Neural cell (in vitro differentiated cells): Measurements from ENCODE around the gene ATAD3C.
"Not testable (repeated sequence)": the region's sequence is repeated elsewhere in the genome, so short reads cannot be mapped to it uniquely, and the experiment has no call there.

Source experiments
- POLR2AphosphoS5 ChIP-seq: IDR thresholded peaks from 2 replicates; pipeline ENCODE4 v1.6.1; 2012
- TF ChIP-seq, protein P1 (sequence below): IDR thresholded peaks from 2 replicates; pipeline ENCODE4 v1.6.1; 2012; ENCODE audit warnings: borderline replicate concordance
- TF ChIP-seq, protein P2 (sequence below): fragments of 450-650 bp; IDR thresholded peaks from 2 replicates; pipeline ENCODE4 v1.5.1; 2014; ENCODE audit warnings: antibody characterized with exemption, mild to moderate bottlenecking, moderate library complexity; ENCODE audit not compliant: poor library complexity, severe bottlenecking

DNA sequence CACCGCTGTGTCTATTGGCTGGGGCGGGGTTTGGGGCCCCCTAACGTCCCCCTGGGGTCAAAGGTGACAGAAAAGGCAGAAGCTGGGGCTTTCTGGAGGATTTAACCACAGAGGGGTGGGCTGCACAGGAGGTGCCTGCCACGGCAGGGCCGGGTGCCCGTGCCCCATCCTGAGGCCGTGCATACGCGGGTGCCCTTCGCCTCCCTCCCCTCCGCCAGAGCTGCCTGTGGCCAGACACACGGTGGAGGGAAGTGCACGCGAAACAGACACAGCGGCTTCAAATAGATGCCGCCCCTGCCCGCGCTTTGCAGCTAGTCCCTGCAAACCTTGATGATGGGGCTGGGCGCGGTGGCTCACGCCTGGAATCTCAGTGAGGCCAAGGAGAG, 60.0 kb downstream of the ATAD3C start:
- TF ChIP-seq, protein P1, sequence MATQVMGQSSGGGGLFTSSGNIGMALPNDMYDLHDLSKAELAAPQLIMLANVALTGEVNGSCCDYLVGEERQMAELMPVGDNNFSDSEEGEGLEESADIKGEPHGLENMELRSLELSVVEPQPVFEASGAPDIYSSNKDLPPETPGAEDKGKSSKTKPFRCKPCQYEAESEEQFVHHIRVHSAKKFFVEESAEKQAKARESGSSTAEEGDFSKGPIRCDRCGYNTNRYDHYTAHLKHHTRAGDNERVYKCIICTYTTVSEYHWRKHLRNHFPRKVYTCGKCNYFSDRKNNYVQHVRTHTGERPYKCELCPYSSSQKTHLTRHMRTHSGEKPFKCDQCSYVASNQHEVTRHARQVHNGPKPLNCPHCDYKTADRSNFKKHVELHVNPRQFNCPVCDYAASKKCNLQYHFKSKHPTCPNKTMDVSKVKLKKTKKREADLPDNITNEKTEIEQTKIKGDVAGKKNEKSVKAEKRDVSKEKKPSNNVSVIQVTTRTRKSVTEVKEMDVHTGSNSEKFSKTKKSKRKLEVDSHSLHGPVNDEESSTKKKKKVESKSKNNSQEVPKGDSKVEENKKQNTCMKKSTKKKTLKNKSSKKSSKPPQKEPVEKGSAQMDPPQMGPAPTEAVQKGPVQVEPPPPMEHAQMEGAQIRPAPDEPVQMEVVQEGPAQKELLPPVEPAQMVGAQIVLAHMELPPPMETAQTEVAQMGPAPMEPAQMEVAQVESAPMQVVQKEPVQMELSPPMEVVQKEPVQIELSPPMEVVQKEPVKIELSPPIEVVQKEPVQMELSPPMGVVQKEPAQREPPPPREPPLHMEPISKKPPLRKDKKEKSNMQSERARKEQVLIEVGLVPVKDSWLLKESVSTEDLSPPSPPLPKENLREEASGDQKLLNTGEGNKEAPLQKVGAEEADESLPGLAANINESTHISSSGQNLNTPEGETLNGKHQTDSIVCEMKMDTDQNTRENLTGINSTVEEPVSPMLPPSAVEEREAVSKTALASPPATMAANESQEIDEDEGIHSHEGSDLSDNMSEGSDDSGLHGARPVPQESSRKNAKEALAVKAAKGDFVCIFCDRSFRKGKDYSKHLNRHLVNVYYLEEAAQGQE, result not testable (repeated sequence)
- TF ChIP-seq, protein P2, sequence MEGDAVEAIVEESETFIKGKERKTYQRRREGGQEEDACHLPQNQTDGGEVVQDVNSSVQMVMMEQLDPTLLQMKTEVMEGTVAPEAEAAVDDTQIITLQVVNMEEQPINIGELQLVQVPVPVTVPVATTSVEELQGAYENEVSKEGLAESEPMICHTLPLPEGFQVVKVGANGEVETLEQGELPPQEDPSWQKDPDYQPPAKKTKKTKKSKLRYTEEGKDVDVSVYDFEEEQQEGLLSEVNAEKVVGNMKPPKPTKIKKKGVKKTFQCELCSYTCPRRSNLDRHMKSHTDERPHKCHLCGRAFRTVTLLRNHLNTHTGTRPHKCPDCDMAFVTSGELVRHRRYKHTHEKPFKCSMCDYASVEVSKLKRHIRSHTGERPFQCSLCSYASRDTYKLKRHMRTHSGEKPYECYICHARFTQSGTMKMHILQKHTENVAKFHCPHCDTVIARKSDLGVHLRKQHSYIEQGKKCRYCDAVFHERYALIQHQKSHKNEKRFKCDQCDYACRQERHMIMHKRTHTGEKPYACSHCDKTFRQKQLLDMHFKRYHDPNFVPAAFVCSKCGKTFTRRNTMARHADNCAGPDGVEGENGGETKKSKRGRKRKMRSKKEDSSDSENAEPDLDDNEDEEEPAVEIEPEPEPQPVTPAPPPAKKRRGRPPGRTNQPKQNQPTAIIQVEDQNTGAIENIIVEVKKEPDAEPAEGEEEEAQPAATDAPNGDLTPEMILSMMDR, result not testable (repeated sequence)
- TF ChIP-seq POLR2AphosphoS5, result not testable (repeated sequence)
